ENCODE results near the gene ARID1A.

DNA sequence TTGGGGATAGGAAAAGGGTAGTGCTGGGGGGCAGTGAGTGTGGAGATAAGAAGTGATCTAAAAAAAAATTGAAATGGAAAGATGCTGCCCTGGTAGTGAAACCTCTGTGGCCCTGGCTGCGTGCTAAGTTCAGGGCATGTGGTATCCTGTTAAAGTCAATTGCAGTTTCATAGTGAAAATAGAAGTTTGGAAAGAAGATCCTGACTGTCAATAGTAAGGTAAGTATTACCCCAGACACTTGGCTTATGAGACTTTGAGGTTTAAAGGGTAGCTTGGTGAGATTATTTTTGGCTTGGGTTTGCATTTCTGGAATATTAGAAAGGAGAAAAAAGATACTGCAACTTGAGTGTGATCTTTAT, 6.8 kb downstream of the ARID1A start:
- TF ChIP-seq, protein P1, sequence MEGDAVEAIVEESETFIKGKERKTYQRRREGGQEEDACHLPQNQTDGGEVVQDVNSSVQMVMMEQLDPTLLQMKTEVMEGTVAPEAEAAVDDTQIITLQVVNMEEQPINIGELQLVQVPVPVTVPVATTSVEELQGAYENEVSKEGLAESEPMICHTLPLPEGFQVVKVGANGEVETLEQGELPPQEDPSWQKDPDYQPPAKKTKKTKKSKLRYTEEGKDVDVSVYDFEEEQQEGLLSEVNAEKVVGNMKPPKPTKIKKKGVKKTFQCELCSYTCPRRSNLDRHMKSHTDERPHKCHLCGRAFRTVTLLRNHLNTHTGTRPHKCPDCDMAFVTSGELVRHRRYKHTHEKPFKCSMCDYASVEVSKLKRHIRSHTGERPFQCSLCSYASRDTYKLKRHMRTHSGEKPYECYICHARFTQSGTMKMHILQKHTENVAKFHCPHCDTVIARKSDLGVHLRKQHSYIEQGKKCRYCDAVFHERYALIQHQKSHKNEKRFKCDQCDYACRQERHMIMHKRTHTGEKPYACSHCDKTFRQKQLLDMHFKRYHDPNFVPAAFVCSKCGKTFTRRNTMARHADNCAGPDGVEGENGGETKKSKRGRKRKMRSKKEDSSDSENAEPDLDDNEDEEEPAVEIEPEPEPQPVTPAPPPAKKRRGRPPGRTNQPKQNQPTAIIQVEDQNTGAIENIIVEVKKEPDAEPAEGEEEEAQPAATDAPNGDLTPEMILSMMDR (IDR thresholded peaks at IDR 0.05; ENCODE audit: low read depth, low read length, missing input control), result no peak
- no peak for TF ChIP-seq YY1 (IDR thresholded peaks at IDR 0.05)
- TF ChIP-seq SP1 (IDR thresholded peaks at IDR 0.05), result no peak
- TF ChIP-seq FOXA1 (IDR thresholded peaks at IDR 0.05), result no peak
- no peak for TF ChIP-seq HNF4G (IDR thresholded peaks at IDR 0.05)
- TF ChIP-seq JUND (IDR thresholded peaks at IDR 0.05), result no peak
- TF ChIP-seq RXRA (IDR thresholded peaks at IDR 0.05), result no peak
- no peak for TF ChIP-seq EGR1 (IDR thresholded peaks at IDR 0.05; ENCODE audit: low read depth in 2 of 2)
- TF ChIP-seq GABPA (IDR thresholded peaks at IDR 0.05 in 1 of 2, conservative IDR thresholded peaks at IDR 0.05 in 1 of 2), result no peak
- TF ChIP-seq, protein P2, sequence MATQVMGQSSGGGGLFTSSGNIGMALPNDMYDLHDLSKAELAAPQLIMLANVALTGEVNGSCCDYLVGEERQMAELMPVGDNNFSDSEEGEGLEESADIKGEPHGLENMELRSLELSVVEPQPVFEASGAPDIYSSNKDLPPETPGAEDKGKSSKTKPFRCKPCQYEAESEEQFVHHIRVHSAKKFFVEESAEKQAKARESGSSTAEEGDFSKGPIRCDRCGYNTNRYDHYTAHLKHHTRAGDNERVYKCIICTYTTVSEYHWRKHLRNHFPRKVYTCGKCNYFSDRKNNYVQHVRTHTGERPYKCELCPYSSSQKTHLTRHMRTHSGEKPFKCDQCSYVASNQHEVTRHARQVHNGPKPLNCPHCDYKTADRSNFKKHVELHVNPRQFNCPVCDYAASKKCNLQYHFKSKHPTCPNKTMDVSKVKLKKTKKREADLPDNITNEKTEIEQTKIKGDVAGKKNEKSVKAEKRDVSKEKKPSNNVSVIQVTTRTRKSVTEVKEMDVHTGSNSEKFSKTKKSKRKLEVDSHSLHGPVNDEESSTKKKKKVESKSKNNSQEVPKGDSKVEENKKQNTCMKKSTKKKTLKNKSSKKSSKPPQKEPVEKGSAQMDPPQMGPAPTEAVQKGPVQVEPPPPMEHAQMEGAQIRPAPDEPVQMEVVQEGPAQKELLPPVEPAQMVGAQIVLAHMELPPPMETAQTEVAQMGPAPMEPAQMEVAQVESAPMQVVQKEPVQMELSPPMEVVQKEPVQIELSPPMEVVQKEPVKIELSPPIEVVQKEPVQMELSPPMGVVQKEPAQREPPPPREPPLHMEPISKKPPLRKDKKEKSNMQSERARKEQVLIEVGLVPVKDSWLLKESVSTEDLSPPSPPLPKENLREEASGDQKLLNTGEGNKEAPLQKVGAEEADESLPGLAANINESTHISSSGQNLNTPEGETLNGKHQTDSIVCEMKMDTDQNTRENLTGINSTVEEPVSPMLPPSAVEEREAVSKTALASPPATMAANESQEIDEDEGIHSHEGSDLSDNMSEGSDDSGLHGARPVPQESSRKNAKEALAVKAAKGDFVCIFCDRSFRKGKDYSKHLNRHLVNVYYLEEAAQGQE (IDR thresholded peaks at IDR 0.05), result no peak
- TF ChIP-seq, protein P3, sequence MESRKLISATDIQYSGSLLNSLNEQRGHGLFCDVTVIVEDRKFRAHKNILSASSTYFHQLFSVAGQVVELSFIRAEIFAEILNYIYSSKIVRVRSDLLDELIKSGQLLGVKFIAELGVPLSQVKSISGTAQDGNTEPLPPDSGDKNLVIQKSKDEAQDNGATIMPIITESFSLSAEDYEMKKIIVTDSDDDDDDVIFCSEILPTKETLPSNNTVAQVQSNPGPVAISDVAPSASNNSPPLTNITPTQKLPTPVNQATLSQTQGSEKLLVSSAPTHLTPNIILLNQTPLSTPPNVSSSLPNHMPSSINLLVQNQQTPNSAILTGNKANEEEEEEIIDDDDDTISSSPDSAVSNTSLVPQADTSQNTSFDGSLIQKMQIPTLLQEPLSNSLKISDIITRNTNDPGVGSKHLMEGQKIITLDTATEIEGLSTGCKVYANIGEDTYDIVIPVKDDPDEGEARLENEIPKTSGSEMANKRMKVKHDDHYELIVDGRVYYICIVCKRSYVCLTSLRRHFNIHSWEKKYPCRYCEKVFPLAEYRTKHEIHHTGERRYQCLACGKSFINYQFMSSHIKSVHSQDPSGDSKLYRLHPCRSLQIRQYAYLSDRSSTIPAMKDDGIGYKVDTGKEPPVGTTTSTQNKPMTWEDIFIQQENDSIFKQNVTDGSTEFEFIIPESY (IDR thresholded peaks at IDR 0.05), result no peak
- TF ChIP-seq TAF1 (conservative IDR thresholded peaks at IDR 0.05), result no peak
